WTC11 (cell line): ENCODE results near the gene DNAAF3. TPM values are rescaled to one million over a fixed set of nuclear protein-coding genes. Genes with fewer than 3 reads are reported as not detected.

Source experiments
- ATAC-seq: fragments of 200-7000 bp; cut with Tn5 transposase; 2 replicates; pipeline ENCODE4 v1.10.0; 2021; ENCODE audit warnings: mild to moderate bottlenecking, moderate library complexity
- CTCF ChIA-PET: fragments of 300-600 bp; sonication (Branson Sonifier 250); formaldehyde crosslinking; loops from one replicate; lab custom pipeline; 2021; ENCODE audit warnings: antibody characterized with exemption; lab: Charles Lee
- POLR2A ChIA-PET: fragments of 350-600 bp; sonication (Branson Sonifier 250); formaldehyde crosslinking; loops from one replicate; lab custom pipeline; 2021; ENCODE audit warnings: antibody characterized with exemption; lab: Charles Lee
- DNase-seq: peaks from one replicate; pipeline ENCODE4 v3.0.0; 2021; ENCODE audit warnings: low spot score
- H3K27ac Mint-ChIP-seq: 2 replicates; pipeline ENCODE4 v1.8.0; 2021; ENCODE audit warnings: mixed read lengths
- H3K27me3 Mint-ChIP-seq: 2 replicates; pipeline ENCODE4 v1.8.0; 2021; ENCODE audit warnings: low read depth, mild to moderate bottlenecking, moderate library complexity, mixed read lengths
- H3K36me3 Mint-ChIP-seq: 2 replicates; pipeline ENCODE4 v1.8.0; 2021; ENCODE audit warnings: mixed read lengths
- H3K4me1 Mint-ChIP-seq: 2 replicates; pipeline ENCODE4 v1.8.0; 2022; ENCODE audit warnings: mixed read lengths
- H3K4me3 Mint-ChIP-seq: 2 replicates; pipeline ENCODE4 v1.8.0; 2021; ENCODE audit warnings: mild to moderate bottlenecking, moderate library complexity, mixed read lengths
- H3K9me3 Mint-ChIP-seq: 2 replicates; pipeline ENCODE4 v1.8.0; 2021; ENCODE audit warnings: mixed read lengths
- EMX1 ChIP-seq: fragments of 250-450 bp; sonication (Bioruptor Pico); IDR thresholded peaks from 2 replicates; pipeline ENCODE4 v1.8.0; 2021; ENCODE audit warnings: mild to moderate bottlenecking
- ETV6 ChIP-seq: sonication (generic); formaldehyde crosslinking; IDR thresholded peaks from 2 replicates; pipeline ENCODE4 v1.8.1; 2022; ENCODE audit warnings: mild to moderate bottlenecking, missing genetic modification reagents
- FOXJ3 ChIP-seq: sonication (generic); formaldehyde crosslinking; IDR thresholded peaks from 2 replicates; pipeline ENCODE4 v1.9.0; 2021; ENCODE audit warnings: missing genetic modification reagents, mild to moderate bottlenecking, borderline replicate concordance
- NFYB ChIP-seq: sonication (generic); formaldehyde crosslinking; conservative IDR thresholded peaks from 2 replicates; pipeline ENCODE4 v1.8.0; 2022; ENCODE audit warnings: low read depth, missing genetic modification reagents
- NR1H2 ChIP-seq: sonication (generic); formaldehyde crosslinking; IDR thresholded peaks from 2 replicates; pipeline ENCODE4 v1.9.0; 2021; ENCODE audit warnings: mild to moderate bottlenecking, moderate library complexity, missing genetic modification reagents
- NR3C1 ChIP-seq: sonication (generic); formaldehyde crosslinking; conservative IDR thresholded peaks from 2 replicates; pipeline ENCODE4 v1.8.1; 2023; ENCODE audit warnings: low read depth, mild to moderate bottlenecking, missing genetic modification reagents
- OVOL2 ChIP-seq: fragments of 250-450 bp; sonication (Bioruptor Pico); IDR thresholded peaks from 2 replicates; pipeline ENCODE4 v1.9.0; 2021; ENCODE audit warnings: mild to moderate bottlenecking, borderline replicate concordance
- ZNF317 ChIP-seq: sonication (generic); formaldehyde crosslinking; IDR thresholded peaks from 2 replicates; pipeline ENCODE4 v1.8.1; 2023; ENCODE audit warnings: low read depth, mild to moderate bottlenecking, moderate library complexity, missing genetic modification reagents, borderline replicate concordance
- ZNF416 ChIP-seq: fragments of 250-450 bp; sonication (Bioruptor Pico); IDR thresholded peaks from 2 replicates; pipeline ENCODE4 v1.9.0; 2021; ENCODE audit warnings: mild to moderate bottlenecking, inconsistent platforms
- total RNA-seq: library from RNA; stranded (reverse); gene quantifications from 3 replicates; pipeline ENCODE4 v1.2.3, GENCODE V29; 2021
- TF ChIP-seq, protein P1 (sequence below): fragments of 250-450 bp; sonication (Bioruptor Pico); IDR thresholded peaks from 2 replicates; pipeline ENCODE4 v1.9.0; 2021; ENCODE audit warnings: mild to moderate bottlenecking
- TF ChIP-seq, protein P2 (sequence below): sonication (generic); formaldehyde crosslinking; IDR thresholded peaks from 2 replicates; pipeline ENCODE4 v1.8.0; 2022; ENCODE audit warnings: mild to moderate bottlenecking, missing genetic modification reagents
- TF ChIP-seq, protein P3 (sequence below): sonication (generic); formaldehyde crosslinking; IDR thresholded peaks from 2 replicates; pipeline ENCODE4 v1.8.1; 2023; ENCODE audit warnings: mild to moderate bottlenecking, missing genetic modification reagents, moderate library complexity
- TF ChIP-seq, protein P4 (sequence below): fragments of 250-450 bp; sonication (Bioruptor Pico); IDR thresholded peaks from 2 replicates; pipeline ENCODE4 v1.9.0; 2021; ENCODE audit warnings: moderate library complexity, mild to moderate bottlenecking, inconsistent platforms, borderline replicate concordance
- TF ChIP-seq, protein P5 (sequence below): sonication (generic); formaldehyde crosslinking; IDR thresholded peaks from 2 replicates; pipeline ENCODE4 v1.8.0; 2022; ENCODE audit warnings: missing genetic modification reagents
- TF ChIP-seq, protein P6 (sequence below): sonication (generic); formaldehyde crosslinking; IDR thresholded peaks from 2 replicates; pipeline ENCODE4 v1.8.0; 2022; ENCODE audit warnings: mild to moderate bottlenecking, missing genetic modification reagents
- TF ChIP-seq, protein P7 (sequence below): sonication (generic); formaldehyde crosslinking; IDR thresholded peaks from 2 replicates; pipeline ENCODE4 v1.8.1; 2022; ENCODE audit warnings: missing genetic modification reagents, borderline replicate concordance
- TF ChIP-seq, protein P8 (sequence below): sonication (generic); formaldehyde crosslinking; IDR thresholded peaks from 2 replicates; pipeline ENCODE4 v1.8.1; 2022; ENCODE audit warnings: mild to moderate bottlenecking, missing genetic modification reagents, moderate library complexity, borderline replicate concordance
- TF ChIP-seq, protein P9 (sequence below): sonication (generic); formaldehyde crosslinking; conservative IDR thresholded peaks from 2 replicates; pipeline ENCODE4 v1.8.1; 2022; ENCODE audit warnings: mild to moderate bottlenecking, missing genetic modification reagents

Gene DNAAF3
- total RNA-seq, 1 experiment from 2014 or later, result 4.0 TPM

DNA sequence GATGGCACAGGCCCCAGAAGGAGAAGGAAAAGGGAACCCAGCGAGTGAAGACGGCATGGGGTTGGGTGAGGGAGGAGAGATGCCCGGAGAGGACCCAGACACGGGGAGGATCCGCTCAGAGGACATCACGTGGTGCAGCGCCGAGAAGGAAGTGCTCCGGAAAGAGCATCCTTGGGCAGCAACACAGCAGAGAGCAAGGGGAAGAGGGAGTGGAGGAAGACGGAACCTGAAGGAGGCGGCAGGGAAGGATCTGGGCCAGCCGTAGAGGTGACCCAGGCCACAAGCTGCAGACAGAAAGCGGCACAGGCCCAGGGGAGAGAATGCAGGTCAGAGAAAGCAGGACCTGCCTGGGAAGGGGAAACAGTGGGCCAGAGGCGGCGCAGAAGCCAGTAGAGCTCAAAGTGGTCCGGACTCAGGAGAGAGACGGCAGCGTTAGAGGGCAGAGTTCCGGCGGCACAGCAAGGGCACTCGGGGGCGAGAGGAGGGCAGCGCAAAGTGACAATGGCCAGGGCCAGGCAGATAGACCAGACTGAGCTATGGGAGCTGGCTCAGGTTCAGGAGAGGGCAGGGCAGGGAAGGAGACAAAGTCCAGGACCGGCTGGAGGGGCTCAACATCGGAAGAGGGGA lies 50.1 kb downstream of the DNAAF3 start:
- peak overlapping the region; percentile 98 for H3K4me3 Mint-ChIP-seq
- POLR2A ChIA-PET, result interaction anchor here (1.1 to 2.1 kb wide), 2 partner anchors 16 to 29 kb away, joined by 3 to 5 read pairs; no protein-coding TSS in a partner anchor
- H3K27ac Mint-ChIP-seq, result peak overlapping the region; percentile 78
- peaks cover 31% of the 10 kb centered on the region for H3K4me1 Mint-ChIP-seq
- no peak for DNase-seq
- no peaks in the 10 kb centered on the region for H3K36me3 Mint-ChIP-seq
- H3K27me3 Mint-ChIP-seq, result peaks cover 7% of the 10 kb centered on the region
- TF ChIP-seq, protein P1, sequence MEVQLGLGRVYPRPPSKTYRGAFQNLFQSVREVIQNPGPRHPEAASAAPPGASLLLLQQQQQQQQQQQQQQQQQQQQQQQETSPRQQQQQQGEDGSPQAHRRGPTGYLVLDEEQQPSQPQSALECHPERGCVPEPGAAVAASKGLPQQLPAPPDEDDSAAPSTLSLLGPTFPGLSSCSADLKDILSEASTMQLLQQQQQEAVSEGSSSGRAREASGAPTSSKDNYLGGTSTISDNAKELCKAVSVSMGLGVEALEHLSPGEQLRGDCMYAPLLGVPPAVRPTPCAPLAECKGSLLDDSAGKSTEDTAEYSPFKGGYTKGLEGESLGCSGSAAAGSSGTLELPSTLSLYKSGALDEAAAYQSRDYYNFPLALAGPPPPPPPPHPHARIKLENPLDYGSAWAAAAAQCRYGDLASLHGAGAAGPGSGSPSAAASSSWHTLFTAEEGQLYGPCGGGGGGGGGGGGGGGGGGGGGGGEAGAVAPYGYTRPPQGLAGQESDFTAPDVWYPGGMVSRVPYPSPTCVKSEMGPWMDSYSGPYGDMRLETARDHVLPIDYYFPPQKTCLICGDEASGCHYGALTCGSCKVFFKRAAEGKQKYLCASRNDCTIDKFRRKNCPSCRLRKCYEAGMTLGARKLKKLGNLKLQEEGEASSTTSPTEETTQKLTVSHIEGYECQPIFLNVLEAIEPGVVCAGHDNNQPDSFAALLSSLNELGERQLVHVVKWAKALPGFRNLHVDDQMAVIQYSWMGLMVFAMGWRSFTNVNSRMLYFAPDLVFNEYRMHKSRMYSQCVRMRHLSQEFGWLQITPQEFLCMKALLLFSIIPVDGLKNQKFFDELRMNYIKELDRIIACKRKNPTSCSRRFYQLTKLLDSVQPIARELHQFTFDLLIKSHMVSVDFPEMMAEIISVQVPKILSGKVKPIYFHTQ (CRISPR knock-in tag), result no peak
- TF ChIP-seq OVOL2 (no peak), NR1H2 (no peak), ZNF317 (CRISPR knock-in tag) (no peak)
- TF ChIP-seq, protein P2, sequence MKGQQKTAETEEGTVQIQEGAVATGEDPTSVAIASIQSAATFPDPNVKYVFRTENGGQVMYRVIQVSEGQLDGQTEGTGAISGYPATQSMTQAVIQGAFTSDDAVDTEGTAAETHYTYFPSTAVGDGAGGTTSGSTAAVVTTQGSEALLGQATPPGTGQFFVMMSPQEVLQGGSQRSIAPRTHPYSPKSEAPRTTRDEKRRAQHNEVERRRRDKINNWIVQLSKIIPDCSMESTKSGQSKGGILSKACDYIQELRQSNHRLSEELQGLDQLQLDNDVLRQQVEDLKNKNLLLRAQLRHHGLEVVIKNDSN, result peak; percentile 87
- TF ChIP-seq, protein P3, sequence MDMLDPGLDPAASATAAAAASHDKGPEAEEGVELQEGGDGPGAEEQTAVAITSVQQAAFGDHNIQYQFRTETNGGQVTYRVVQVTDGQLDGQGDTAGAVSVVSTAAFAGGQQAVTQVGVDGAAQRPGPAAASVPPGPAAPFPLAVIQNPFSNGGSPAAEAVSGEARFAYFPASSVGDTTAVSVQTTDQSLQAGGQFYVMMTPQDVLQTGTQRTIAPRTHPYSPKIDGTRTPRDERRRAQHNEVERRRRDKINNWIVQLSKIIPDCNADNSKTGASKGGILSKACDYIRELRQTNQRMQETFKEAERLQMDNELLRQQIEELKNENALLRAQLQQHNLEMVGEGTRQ (CRISPR knock-in tag), result peak; percentile 88
- 0 out of 2 replicates have a peak, but pooled peaks have one; percentile 1 for ATAC-seq
- CTCF ChIA-PET, result interaction anchor here (1.1 to 4.3 kb wide), 5 partner anchors 28 to 185 kb away, joined by 3 to 28 read pairs (median 7); partner anchors contain the start of gene PPP6R1
- H3K9me3 Mint-ChIP-seq, result no peaks in the 10 kb centered on the region

DNA sequence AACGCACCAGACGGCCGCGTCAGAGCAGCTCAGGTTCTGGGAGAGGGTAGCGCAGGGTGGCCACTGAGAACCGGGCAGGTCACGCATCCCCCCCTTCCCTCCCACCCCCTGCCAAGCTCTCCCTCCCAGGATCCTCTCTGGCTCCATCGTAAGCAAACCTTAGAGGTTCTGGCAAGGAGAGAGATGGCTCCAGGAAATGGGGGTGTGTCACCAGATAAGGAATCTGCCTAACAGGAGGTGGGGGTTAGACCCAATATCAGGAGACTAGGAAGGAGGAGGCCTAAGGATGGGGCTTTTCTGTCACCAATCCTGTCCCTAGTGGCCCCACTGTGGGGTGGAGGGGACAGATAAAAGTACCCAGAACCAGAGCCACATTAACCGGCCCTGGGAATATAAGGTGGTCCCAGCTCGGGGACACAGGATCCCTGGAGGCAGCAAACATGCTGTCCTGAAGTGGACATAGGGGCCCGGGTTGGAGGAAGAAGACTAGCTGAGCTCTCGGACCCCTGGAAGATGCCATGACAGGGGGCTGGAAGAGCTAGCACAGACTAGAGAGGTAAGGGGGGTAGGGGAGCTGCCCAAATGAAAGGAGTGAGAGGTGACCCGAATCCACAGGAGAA lies 50.9 kb downstream of the DNAAF3 start:
- ChIA-PET POLR2A (interaction anchor here (2.1 kb wide), 1 partner anchor 28 kb away, joined by 5 read pairs; no protein-coding TSS in a partner anchor), CTCF (interaction anchor here (1.3 to 4.3 kb wide), 3 partner anchors 27 to 144 kb away, joined by 3 to 28 read pairs (median 8); partner anchors contain the start of gene PPP6R1)
- ATAC-seq, result no peak
- H3K36me3 Mint-ChIP-seq, result no peaks in the 10 kb centered on the region
- peak overlapping the region; percentile 98 for H3K4me3 Mint-ChIP-seq
- H3K4me1 Mint-ChIP-seq, result peaks cover 31% of the 10 kb centered on the region
- no peaks in the 10 kb centered on the region for H3K9me3 Mint-ChIP-seq
- H3K27ac Mint-ChIP-seq, result no peak overlapping the region
- DNase-seq, result no peak
- peaks cover 6% of the 10 kb centered on the region for H3K27me3 Mint-ChIP-seq
- TF ChIP-seq, protein P4, sequence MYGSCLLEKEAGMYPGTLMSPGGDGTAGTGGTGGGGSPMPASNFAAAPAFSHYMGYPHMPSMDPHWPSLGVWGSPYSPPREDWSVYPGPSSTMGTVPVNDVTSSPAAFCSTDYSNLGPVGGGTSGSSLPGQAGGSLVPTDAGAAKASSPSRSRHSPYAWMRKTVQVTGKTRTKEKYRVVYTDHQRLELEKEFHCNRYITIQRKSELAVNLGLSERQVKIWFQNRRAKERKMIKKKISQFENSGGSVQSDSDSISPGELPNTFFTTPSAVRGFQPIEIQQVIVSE (CRISPR knock-in tag), result no peak
- TF ChIP-seq, protein P3 (CRISPR knock-in tag), result no peak
- TF ChIP-seq NFYB (CRISPR knock-in tag) (no peak), NR1H2 (no peak), EMX1 (CRISPR knock-in tag) (no peak), ETV6 (CRISPR knock-in tag) (no peak), FOXJ3 (CRISPR knock-in tag) (no peak), ZNF317 (CRISPR knock-in tag) (no peak), ZNF416 (CRISPR knock-in tag) (no peak), NR3C1 (no peak)
- TF ChIP-seq, protein P5, sequence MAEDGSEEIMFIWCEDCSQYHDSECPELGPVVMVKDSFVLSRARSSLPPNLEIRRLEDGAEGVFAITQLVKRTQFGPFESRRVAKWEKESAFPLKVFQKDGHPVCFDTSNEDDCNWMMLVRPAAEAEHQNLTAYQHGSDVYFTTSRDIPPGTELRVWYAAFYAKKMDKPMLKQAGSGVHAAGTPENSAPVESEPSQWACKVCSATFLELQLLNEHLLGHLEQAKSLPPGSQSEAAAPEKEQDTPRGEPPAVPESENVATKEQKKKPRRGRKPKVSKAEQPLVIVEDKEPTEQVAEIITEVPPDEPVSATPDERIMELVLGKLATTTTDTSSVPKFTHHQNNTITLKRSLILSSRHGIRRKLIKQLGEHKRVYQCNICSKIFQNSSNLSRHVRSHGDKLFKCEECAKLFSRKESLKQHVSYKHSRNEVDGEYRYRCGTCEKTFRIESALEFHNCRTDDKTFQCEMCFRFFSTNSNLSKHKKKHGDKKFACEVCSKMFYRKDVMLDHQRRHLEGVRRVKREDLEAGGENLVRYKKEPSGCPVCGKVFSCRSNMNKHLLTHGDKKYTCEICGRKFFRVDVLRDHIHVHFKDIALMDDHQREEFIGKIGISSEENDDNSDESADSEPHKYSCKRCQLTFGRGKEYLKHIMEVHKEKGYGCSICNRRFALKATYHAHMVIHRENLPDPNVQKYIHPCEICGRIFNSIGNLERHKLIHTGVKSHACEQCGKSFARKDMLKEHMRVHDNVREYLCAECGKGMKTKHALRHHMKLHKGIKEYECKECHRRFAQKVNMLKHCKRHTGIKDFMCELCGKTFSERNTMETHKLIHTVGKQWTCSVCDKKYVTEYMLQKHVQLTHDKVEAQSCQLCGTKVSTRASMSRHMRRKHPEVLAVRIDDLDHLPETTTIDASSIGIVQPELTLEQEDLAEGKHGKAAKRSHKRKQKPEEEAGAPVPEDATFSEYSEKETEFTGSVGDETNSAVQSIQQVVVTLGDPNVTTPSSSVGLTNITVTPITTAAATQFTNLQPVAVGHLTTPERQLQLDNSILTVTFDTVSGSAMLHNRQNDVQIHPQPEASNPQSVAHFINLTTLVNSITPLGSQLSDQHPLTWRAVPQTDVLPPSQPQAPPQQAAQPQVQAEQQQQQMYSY (CRISPR knock-in tag), result no peak
- TF ChIP-seq, protein P6, sequence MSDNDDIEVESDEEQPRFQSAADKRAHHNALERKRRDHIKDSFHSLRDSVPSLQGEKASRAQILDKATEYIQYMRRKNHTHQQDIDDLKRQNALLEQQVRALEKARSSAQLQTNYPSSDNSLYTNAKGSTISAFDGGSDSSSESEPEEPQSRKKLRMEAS, result no peak
- TF ChIP-seq, protein P7, sequence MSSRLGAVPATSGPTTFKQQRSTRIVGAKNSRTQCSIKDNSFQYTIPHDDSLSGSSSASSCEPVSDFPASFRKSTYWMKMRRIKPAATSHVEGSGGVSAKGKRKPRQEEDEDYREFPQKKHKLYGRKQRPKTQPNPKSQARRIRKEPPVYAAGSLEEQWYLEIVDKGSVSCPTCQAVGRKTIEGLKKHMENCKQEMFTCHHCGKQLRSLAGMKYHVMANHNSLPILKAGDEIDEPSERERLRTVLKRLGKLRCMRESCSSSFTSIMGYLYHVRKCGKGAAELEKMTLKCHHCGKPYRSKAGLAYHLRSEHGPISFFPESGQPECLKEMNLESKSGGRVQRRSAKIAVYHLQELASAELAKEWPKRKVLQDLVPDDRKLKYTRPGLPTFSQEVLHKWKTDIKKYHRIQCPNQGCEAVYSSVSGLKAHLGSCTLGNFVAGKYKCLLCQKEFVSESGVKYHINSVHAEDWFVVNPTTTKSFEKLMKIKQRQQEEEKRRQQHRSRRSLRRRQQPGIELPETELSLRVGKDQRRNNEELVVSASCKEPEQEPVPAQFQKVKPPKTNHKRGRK (CRISPR knock-in tag), result no peak
- TF ChIP-seq, protein P8, sequence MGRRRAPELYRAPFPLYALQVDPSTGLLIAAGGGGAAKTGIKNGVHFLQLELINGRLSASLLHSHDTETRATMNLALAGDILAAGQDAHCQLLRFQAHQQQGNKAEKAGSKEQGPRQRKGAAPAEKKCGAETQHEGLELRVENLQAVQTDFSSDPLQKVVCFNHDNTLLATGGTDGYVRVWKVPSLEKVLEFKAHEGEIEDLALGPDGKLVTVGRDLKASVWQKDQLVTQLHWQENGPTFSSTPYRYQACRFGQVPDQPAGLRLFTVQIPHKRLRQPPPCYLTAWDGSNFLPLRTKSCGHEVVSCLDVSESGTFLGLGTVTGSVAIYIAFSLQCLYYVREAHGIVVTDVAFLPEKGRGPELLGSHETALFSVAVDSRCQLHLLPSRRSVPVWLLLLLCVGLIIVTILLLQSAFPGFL (CRISPR knock-in tag), result no peak
- TF ChIP-seq, protein P9, sequence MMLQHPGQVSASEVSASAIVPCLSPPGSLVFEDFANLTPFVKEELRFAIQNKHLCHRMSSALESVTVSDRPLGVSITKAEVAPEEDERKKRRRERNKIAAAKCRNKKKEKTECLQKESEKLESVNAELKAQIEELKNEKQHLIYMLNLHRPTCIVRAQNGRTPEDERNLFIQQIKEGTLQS (CRISPR knock-in tag), result no peak
